ENCODE results near the gene ADRA1B.

The ADRA1B gene

GRCh38 chr5:159936686-159937329 is 20.5 kb downstream of the ADRA1B start:
- no peak for TF ChIP-seq CTCF (IDR thresholded peaks at IDR 0.05; ENCODE audit: insufficient read depth, low read depth, low read length, missing control alignments)
- H3K4me3 ChIP-seq (ENCODE audit: low read length), result no peak overlapping the region
- peak; percentile 94 for DNase-seq (ENCODE audit: low read depth)

- H3K4me3 ChIP-seq (ENCODE audit: low read length), result no peak overlapping the region
- no peak for TF ChIP-seq CTCF (IDR thresholded peaks at IDR 0.05; ENCODE audit: insufficient read depth, low read depth, low read length, missing control alignments)
- no peak for DNase-seq (ENCODE audit: low read depth)
These were observed 21.3 kb downstream of the ADRA1B start for GRCh38 chr5:159937580-159937979.

- TF ChIP-seq CTCF (IDR thresholded peaks at IDR 0.05; ENCODE audit: insufficient read depth, low read depth, low read length, missing control alignments), result no peak
- no peak overlapping the region for H3K4me3 ChIP-seq (ENCODE audit: low read length)
- no peak for DNase-seq (ENCODE audit: low read depth)
These were observed 27.0 kb downstream of the ADRA1B start for GRCh38 chr5:159943326-159943725.

- no peak for DNase-seq (ENCODE audit: low read depth)
- H3K4me3 ChIP-seq (ENCODE audit: low read length), result no peak overlapping the region
- no peak for TF ChIP-seq CTCF (IDR thresholded peaks at IDR 0.05; ENCODE audit: insufficient read depth, low read depth, low read length, missing control alignments)
These were observed 27.8 kb downstream of the ADRA1B start for GRCh38 chr5:159944056-159944600.

GRCh38 chr5:159945359-159945758 is 29.1 kb downstream of the ADRA1B start:
- no peak for TF ChIP-seq CTCF (IDR thresholded peaks at IDR 0.05; ENCODE audit: insufficient read depth, low read depth, low read length, missing control alignments)
- no peak for DNase-seq (ENCODE audit: low read depth)
- H3K4me3 ChIP-seq (ENCODE audit: low read length), result no peak overlapping the region

GRCh38 chr5:159947708-159948358 is 31.6 kb downstream of the ADRA1B start:
- TF ChIP-seq CTCF (IDR thresholded peaks at IDR 0.05; ENCODE audit: insufficient read depth, low read depth, low read length, missing control alignments), result no peak
- DNase-seq (ENCODE audit: low read depth), result no peak

More at GRCh38 chr5:159947708-159948358, 31.6 kb downstream of the ADRA1B start:
- H3K4me3 ChIP-seq (ENCODE audit: low read length), result no peak overlapping the region

Measured in epithelial cell of esophagus (primary cell).